Measurements from ENCODE around the gene NAV3.

NAV3 gene

DNA sequence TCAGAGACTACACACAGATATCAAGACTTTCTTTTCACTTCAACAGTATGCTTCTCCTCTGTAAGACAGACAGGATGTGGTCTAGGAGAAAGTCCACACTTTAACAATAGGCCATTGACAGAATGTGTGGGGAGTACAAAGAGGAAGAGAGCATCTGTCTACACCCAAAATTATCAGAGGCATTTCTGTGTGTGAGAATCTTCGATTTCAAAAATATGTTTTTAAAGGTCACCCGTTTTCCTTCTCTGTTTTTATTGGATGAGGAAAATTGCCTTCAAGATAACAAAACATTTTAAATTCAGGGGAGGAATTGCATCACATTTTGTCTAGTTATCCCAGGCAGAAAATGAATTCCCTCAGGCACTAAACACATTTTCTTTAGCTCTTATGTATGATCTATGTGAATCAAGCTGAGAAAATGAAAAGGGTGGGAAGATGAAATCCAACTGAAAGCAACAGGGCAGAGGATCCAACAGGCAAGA, 16.4 kb downstream of the NAV3 start:
- DNase-seq (ENCODE audit: low spot score), result peak; percentile 35

DNA sequence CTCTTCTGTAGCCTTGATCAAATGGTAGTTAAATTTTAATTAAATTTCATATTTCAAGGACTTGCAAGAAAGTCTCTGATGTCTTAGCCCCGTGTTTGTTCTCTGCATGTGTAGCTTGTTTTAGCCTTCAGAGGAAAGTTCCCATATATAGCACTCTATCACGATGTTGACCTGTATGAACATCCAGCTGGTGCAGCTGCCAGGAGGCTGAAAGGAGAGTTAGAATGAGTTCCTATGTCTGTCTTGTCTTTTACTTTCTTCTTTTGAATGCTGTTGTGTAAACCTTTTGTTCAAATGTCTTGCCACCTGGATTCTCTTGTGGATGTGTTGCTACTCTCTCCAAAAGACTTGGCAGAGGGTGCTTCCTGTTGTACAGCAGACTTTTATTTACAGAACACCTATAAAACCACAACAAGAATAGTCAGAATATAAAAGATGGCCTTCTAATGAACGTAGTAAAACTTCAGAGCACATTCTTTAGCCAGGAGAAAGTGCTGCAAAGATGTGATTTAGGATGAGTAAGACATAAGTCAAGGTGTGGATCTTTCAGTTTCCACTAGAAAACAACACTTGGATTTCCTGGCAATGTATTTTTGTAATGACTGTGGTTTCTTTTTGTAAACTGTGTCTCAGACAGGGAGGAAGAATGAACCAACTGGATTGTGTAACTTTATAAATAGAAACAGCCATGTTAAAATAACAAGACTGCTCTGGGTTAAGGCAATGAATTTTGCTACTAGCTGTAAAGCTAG, 17.2 kb downstream of the NAV3 start:
- DNase-seq (ENCODE audit: low spot score), result peak; percentile 23

DNA sequence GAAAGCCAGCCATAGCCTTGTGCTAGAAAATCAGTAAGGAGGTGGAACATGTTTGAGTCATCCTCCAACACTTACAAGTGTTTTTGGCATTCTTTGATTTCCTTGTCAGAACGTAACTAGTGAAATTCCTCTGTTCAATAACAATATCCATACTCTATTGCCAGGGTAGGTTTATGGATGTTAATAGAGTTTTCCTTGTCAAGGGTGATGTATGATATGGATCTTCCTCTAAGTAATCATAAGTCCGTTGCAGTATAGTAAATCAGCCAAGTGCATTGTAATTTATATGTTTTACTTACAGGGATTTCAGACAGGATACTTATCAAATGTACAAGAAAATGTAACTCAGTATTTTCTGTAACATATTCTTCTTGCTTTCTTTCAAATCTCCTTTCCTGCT, 19.4 kb downstream of the NAV3 start:
- DNase-seq (ENCODE audit: low spot score), result no peak

GRCh38 chr12:77850698-77851097, 20.0 kb downstream of the NAV3 start:
- DNase-seq (ENCODE audit: low spot score), result no peak

- no peak for DNase-seq (ENCODE audit: low spot score)
Measured at GRCh38 chr12:77855548-77855947, 24.9 kb downstream of the NAV3 start.

DNA sequence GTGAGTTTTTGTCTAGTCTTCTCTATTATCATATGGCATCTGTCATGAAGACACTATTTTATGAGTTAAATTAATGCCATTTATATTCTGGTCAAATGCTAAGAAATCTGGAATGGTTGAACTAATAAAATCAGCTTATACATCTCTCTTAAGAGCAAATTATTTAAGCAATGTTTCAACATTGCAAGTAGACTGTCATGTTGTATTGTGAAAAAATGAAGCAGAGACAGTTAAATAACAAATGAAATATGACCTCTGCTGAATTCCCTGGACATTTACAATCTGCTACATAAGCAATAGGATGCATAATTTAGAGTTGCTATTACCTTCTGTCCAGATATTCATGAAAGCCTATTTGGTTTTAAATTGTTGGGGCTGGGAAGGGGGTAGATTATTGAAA, 30.6 kb downstream of the NAV3 start:
- no peak for DNase-seq (ENCODE audit: low spot score)

- DNase-seq (ENCODE audit: low spot score), result no peak
Measured at GRCh38 chr12:77865178-77865577, 34.5 kb downstream of the NAV3 start.

DNA sequence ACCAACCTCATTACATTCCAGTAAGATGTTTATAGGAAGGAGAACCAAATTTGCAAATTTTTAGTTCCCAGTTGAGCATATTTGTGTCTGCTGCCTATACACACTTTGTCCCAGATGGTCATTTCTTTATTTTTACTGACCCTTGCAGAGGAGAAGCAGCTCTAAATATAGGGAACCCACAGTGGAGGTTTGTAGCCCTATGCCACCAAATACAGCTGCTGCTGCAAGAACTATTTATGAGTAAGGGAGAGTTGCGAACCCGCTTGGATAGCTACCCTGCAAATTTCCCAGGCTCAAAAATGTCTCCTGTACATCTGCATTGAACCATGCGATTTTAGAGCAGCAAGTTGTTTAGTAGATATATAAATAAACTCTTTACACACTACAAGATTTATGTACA, 48.2 kb downstream of the NAV3 start:
- peak; percentile 25 for DNase-seq (ENCODE audit: low spot score)

GRCh38 chr12:77882709-77883108, 52.0 kb downstream of the NAV3 start:
- no peak for DNase-seq (ENCODE audit: low spot score)

DNA sequence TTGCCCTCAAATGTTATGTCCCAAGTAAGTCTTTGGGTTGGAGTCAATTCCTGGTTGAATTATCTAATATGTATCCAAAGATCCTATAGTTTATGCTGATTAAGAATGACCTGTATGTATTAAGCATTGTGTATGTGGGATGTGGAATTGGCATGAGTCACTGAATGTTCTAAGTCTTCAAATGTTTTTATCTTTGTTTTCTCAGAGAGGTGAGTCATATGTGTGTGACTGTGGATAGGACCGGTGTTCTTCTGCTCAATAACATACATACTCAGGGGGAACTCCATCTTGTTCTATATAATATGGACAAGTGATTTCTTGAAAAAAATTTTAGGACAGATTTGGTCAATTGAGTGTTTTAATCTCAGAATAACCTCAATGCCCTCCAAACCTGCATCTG, 57.9 kb downstream of the NAV3 start:
- DNase-seq (ENCODE audit: low spot score), result no peak

- no peak for DNase-seq (ENCODE audit: low spot score)
Measured at GRCh38 chr12:77891518-77892147, 60.9 kb downstream of the NAV3 start.

DNA sequence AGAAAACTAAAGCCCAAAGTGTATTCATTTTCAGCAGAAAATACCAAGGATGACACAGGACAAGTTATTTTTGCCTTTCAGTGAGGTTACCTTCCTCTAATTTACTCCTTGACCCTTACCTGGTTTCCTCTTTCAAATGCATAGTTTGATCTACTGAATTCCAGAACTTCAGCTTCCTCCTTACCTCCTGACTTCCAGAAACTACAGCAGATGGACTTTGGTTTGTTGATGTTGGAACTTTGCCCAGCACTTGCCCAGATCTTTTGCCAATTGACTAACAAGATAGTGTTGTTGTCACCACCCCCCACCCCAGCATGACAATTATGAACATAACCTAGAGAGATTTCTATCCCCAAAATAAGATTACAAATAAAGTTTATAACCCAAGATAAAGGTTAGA, 63.2 kb downstream of the NAV3 start:
- DNase-seq (ENCODE audit: low spot score), result no peak

DNA sequence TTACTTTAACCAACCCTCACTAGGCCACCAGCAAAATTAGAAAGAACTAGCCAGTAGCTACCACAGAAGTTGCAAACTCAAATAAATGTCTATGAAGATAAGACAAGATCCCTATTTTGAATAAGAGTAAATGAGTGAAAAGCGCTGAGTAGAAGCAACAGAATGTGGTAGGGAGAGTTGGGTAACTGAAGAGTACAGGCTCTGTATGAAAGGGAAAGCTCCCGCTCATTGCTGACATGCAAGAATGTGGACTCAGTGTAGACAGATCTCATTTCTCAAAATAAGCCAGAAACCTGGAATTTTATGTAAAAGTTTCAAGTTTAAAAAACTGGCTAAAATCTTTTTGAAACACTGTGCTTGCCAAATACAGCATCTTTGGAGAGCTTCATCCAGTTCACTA, 63.9 kb downstream of the NAV3 start:
- DNase-seq (ENCODE audit: low spot score), result no peak

GRCh38 chr12:77895699-77896098, 65.0 kb downstream of the NAV3 start:
- DNase-seq (ENCODE audit: low spot score), result no peak

DNA sequence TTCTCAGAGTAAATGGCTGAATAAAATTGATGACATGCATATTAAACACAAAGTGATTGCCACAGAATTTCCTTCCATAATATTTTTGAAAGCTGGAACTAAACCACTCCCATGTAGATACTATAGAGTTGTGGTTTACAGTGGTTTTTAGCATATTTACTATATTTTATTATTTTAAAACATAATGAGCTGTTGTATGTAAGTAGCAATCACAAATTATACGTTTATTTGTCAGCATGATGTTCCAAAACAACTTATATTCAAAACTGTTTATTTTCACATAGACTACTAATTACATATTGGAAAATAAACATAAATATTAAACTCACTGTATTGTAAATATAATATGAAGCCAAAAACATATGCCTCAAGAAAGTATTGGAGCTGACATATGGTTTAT, 77.2 kb downstream of the NAV3 start:
- DNase-seq (ENCODE audit: low spot score), result no peak

DNA sequence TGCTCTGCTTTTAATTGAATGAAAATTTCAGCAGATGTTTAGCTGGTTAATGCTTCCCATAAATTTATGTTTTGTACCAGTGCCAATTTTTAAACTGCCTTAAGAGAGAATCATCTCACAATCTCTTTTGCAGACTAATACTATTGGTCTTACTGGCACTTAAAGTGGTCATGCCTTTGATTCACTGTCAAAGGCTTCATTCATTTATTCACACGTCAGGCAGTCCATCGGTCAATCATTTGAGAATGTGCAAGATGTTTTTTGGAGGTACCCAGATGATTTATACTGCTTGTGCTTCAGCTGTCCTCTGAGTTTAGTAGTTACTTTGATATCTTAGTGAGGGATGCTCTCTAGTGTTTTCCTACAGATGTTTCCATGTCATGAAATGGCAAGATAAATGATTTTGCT, 83.4 kb downstream of the NAV3 start:
- DNase-seq (ENCODE audit: low spot score), result no peak

DNA sequence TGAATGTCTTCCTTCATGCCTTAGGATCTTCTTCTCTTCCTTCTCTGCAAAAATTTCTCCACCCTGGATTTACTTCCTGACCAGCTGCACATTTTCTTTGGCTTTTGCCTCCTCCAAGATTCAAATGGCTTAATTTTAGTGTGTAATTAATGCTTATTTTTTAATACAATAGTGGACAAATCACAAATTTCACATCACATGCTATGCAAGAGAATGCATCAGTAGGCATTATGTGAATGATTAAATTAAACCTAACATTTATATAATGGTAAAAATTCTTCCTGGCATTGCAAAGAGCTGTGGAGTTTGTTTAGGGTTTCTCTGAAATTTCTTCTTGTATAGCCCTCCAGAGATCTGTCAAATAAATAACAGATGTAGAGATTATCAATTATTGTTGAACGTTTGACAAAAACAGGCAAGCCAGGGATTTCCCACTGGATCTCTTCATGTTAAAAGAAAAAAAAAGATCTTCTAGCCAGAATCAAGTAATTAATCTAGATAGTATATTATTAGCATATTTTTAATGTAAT, 84.4 kb downstream of the NAV3 start:
- no peak for DNase-seq (ENCODE audit: low spot score)

- DNase-seq (ENCODE audit: low spot score), result no peak
Measured at GRCh38 chr12:77916276-77916675, 85.6 kb downstream of the NAV3 start.

DNA sequence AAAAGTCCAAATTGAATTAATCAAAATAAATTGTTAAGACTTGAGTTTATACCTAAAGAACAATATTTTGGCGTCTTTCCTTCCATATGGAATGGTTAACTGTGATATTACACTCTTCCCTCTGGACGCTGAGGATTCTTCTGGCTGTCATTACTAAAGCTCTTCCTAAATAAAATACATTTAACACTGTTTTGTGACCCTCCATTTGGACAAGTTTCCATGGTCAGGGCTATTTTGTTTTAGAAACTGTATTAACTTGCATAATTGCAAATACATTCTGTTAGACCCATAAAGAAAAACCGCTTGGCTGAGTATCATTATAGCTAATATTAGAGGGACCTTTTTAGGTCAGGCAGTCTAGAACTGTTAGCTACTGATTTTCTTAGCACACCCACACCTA, 87.4 kb downstream of the NAV3 start:
- no peak for DNase-seq (ENCODE audit: low spot score)

DNA sequence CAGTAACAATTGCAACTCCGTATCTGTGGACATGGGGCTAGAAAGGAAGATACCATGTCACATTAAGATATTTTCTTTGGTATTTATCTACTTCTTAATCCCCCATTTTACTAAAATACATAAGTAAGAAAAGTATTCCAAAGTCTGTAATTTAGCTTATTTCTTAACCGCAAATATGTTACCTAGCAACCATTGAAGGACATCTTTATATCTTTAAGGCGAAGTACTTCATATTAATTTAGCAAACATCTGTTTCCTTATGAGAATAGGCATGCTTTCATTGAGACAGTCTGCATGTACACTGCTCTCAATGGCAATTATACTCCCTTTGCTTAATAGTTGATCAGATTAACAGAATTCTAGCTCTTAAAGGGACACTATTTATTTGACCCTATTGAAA, 88.8 kb downstream of the NAV3 start:
- no peak for DNase-seq (ENCODE audit: low spot score)

GRCh38 chr12:77923882-77924281, 93.2 kb downstream of the NAV3 start:
- DNase-seq (ENCODE audit: low spot score), result no peak

DNA sequence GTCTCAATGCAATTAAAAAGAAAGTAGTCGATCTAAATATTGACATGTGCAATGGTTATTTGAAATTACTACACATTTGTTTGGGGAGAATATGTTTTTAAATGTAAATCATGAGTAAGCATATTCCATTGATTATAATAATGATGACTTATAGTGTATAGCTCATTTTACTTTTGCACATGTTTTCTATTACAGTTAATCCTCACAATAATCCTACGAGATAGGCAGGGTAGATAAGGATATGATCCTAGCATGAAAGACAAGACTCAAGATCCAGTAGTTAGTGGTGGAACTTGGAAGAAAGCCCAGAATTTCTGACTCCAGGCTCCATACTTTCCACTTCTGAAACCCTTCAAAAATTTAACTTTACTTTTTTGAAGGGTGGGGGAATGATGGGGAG, 94.0 kb downstream of the NAV3 start:
- DNase-seq (ENCODE audit: low spot score), result no peak

DNA sequence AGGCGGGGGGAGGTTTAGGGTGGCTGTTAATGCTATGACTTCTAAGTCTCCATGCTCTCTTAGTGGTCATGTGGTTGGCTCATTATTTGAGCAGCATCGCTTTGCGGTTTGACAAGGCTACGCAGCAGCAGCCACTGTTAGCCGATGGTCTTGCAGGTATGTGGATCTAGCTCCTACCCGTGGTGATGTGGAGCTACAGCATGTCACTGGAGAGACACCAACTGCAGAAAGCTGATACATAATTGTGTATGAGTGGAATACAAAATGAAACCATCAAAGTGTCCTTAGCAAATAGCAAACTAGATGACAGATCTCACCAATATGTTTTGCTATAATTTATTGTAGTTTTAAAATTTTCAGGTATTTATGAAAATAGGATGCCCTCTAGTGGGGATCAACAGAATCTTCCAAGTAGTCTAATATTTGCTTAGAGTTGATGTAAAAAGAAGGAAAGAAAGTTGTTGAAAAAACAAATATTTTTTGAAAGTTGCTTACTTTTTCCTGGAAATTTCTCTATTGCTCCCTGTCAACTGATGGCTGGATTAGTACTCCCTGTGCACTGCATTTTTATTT, 94.9 kb downstream of the NAV3 start:
- peak; percentile 82 for DNase-seq (ENCODE audit: low spot score)

Measured in globus pallidus (tissue), 1 donor.